ENCODE data around the gene TNFRSF4. TPM values are rescaled to one million over a fixed set of nuclear protein-coding genes. Genes with fewer than 3 reads are reported as not detected.

TNFRSF4 gene
- total RNA-seq, 2 donors from 2014 or later, result 268 to 588 TPM

DNA sequence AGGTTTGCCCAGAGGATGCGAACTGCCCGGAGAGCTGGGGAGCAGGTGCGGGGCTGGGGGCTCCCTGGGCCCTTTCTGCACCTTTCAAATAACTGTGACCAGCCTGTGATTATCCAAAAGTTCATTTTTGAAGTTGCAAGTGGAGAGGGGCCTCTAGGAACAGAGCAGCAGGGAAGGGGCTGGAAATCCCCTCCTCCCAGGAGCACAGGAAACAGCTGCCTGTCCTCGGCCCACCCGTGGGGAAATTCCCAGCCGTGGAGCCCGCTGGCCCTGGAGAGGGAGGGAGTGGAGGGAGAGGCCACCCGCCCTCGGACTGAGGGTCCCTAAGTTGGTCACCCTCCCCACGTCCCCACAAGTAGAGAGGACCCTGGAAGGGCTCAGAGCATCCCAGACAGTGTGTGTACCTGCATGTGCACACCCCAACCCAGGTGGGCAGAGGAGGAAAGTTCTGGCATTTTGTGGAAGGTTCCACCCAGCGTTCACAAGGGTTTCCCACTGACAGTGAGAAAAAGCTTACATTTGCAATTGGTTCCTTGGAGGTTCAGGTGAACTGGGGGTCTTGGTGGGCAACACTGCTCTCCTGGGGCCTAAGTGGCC, 1.2 kb upstream of the TNFRSF4 start:
- no peak for ATAC-seq (replicated peaks in 1 of 2)
- Mint-ChIP-seq H3K36me3 (ENCODE audit: insufficient read depth in 2 of 2) (peaks cover 6 to 15% of the 10 kb centered on the region in 2 donors), H3K9me3 (no peaks in the 10 kb centered on the region), H3K27ac (peak overlapping the region; percentile 89), H3K4me1 (ENCODE audit: low read depth) (peaks cover 58% of the 10 kb centered on the region), H3K4me3 (peak overlapping the region; percentile 82 to 83), H3K27me3 (ENCODE audit: low read depth) (no peaks in the 10 kb centered on the region)
- DNase-seq, result no peak

- H3K36me3 Mint-ChIP-seq (ENCODE audit: insufficient read depth in 2 of 2), result peaks cover 8 to 12% of the 10 kb centered on the region in 2 donors
Measured at GRCh38 chr1:1212780-1213344, 1.1 kb downstream of the TNFRSF4 start.

GRCh38 chr1:1211541-1212441, 2.2 kb downstream of the TNFRSF4 start:
- H3K9me3 Mint-ChIP-seq, result no peaks in the 10 kb centered on the region
- no peak for ATAC-seq (replicated peaks in 1 of 2)
- H3K36me3 Mint-ChIP-seq (ENCODE audit: insufficient read depth in 2 of 2), result peaks cover 7 to 8% of the 10 kb centered on the region in 2 donors
- peak overlapping the region; percentile 80 for H3K27ac Mint-ChIP-seq
- H3K4me3 Mint-ChIP-seq, result peak overlapping the region; percentile 79 to 85
- H3K4me1 Mint-ChIP-seq (ENCODE audit: low read depth), result peaks cover 61% of the 10 kb centered on the region
- no peaks in the 10 kb centered on the region for H3K27me3 Mint-ChIP-seq (ENCODE audit: low read depth)
- no peak for DNase-seq

More at GRCh38 chr1:1212780-1213344, 1.1 kb downstream of the TNFRSF4 start:
- Mint-ChIP-seq H3K27me3 (ENCODE audit: low read depth) (no peaks in the 10 kb centered on the region), H3K9me3 (no peaks in the 10 kb centered on the region), H3K4me1 (ENCODE audit: low read depth) (peaks cover 65% of the 10 kb centered on the region), H3K27ac (no peak overlapping the region), H3K4me3 (peak overlapping the region; percentile 79 to 82)
- ATAC-seq (replicated peaks in 1 of 2) (peak; percentile 18), DNase-seq (peak; percentile 74 to 80)

- Mint-ChIP-seq H3K36me3 (ENCODE audit: insufficient read depth in 2 of 2) (peaks cover 2 to 6% of the 10 kb centered on the region in 2 donors), H3K9me3 (no peaks in the 10 kb centered on the region), H3K27me3 (ENCODE audit: low read depth) (no peaks in the 10 kb centered on the region), H3K4me1 (ENCODE audit: low read depth) (peaks cover 53% of the 10 kb centered on the region), H3K4me3 (peak overlapping the region; percentile 75), H3K27ac (peak overlapping the region; percentile 54)
- no peak for ATAC-seq (replicated peaks in 1 of 2)
- no peak for DNase-seq
Measured at GRCh38 chr1:1210726-1211540, 3.0 kb downstream of the TNFRSF4 start.

GRCh38 chr1:1208713-1209433, 5.1 kb downstream of the TNFRSF4 start:
- Mint-ChIP-seq H3K27me3 (ENCODE audit: low read depth) (no peaks in the 10 kb centered on the region), H3K4me3 (peak overlapping the region; percentile 85 to 86), H3K36me3 (ENCODE audit: insufficient read depth in 2 of 2) (peaks cover 2 to 3% of the 10 kb centered on the region in 2 donors), H3K4me1 (ENCODE audit: low read depth) (peaks cover 37% of the 10 kb centered on the region), H3K9me3 (no peaks in the 10 kb centered on the region), H3K27ac (peak overlapping the region; percentile 93)
- DNase-seq (peak; percentile 68 to 71), ATAC-seq (replicated peaks in 1 of 2) (peak; percentile 10 to 22)

- Mint-ChIP-seq H3K4me3 (peak overlapping the region; percentile 85 to 86), H3K36me3 (ENCODE audit: insufficient read depth in 2 of 2) (peaks cover 2 to 3% of the 10 kb centered on the region in 2 donors), H3K27me3 (ENCODE audit: low read depth) (no peaks in the 10 kb centered on the region), H3K27ac (peak overlapping the region; percentile 14), H3K4me1 (ENCODE audit: low read depth) (peaks cover 37% of the 10 kb centered on the region), H3K9me3 (no peaks in the 10 kb centered on the region)
- DNase-seq (no peak), ATAC-seq (replicated peaks in 1 of 2) (no peak)
Measured at GRCh38 chr1:1207571-1207892, 6.4 kb downstream of the TNFRSF4 start.

DNA sequence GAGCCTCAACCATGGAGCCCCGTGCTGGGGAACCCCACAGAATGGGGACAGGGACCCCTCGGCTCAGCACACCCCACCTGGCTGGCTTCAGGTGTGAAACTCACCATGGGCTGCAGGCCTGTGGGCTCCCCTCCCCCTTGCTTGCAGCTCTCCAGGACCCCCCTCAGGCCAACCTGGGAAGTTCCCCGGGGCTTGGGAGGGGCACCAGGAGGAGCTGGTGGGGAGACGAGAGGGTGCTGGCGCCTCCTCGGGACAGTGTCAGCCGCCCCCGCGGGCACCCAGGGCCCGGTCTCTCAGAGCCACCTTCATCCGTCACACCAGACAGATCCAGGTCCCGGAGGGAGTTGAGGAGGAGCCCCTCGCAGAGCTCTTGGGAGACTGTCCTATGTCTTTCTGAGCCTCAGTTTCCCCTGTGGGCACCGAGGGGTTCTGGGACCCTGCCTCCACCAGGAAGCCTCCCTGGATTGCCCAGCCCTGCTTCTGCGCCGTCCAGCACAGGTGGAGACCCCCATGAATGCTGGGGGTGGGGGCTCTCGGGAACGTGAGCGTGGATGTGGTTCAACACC, 6.9 kb downstream of the TNFRSF4 start:
- peak overlapping the region; percentile 86 to 87 for H3K4me3 Mint-ChIP-seq
- DNase-seq (peak in 1 of 2 donors; percentile 33), ATAC-seq (replicated peaks in 1 of 2) (no peak)
- H3K27ac Mint-ChIP-seq, result peak overlapping the region; percentile 60
- peaks cover 37% of the 10 kb centered on the region for H3K4me1 Mint-ChIP-seq (ENCODE audit: low read depth)
- H3K36me3 Mint-ChIP-seq (ENCODE audit: insufficient read depth in 2 of 2), result peaks cover 2 to 3% of the 10 kb centered on the region in 2 donors
- H3K27me3 Mint-ChIP-seq (ENCODE audit: low read depth), result no peaks in the 10 kb centered on the region
- no peaks in the 10 kb centered on the region for H3K9me3 Mint-ChIP-seq

DNA sequence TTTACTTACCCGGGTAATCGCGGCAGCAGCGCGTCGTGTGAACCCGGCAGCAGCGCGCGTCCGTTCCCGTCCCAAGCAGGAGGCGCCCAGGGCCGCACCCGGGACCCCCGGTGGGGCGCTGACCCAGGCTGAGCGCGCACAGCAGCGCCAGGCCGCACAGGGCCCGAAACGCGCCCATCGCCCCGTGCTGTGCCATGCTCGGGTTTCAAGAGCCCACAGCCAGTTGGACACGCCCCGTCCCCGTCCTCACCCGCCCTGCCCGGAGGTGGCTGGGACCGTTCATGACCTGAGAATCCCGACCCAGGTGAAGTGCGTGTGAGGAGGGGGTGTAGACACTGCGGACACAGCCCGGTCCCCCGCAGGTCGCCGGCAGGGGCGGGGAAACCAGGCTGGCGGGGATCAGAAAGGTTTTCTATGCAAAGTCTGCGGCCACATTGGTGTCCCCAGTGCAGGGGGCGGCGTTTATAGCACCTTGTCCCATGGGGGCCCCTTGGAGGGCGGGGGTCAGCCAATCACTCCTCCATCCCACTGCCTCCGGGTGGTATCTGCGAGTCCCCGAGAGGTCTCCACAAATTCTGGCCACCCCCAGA, 7.5 kb downstream of the TNFRSF4 start, which contains the start of gene TNFRSF18:
Gene TNFRSF18 (minus strand): TSS at position 217 of the 590 bp plus-strand sequence. CDS start 21 bp downstream, at position 196.
- no peaks in the 10 kb centered on the region for H3K27me3 Mint-ChIP-seq (ENCODE audit: low read depth)
- no peaks in the 10 kb centered on the region for H3K9me3 Mint-ChIP-seq
- peaks cover 37% of the 10 kb centered on the region for H3K4me1 Mint-ChIP-seq (ENCODE audit: low read depth)
- peak within 1 kb of the TSS; percentile 86 to 87 for H3K4me3 Mint-ChIP-seq
- H3K27ac Mint-ChIP-seq, result peak within 1 kb of the TSS; percentile 70
- peak; percentile 73 to 77 for DNase-seq
- peak; percentile 20 to 22 for ATAC-seq (replicated peaks in 1 of 2)
- peaks cover 2 to 3% of the 10 kb centered on the region in 2 donors for H3K36me3 Mint-ChIP-seq (ENCODE audit: insufficient read depth in 2 of 2)

GRCh38 chr1:1205769-1206375, 8.1 kb downstream of the TNFRSF4 start:
- H3K9me3 Mint-ChIP-seq, result no peaks in the 10 kb centered on the region
- H3K36me3 Mint-ChIP-seq (ENCODE audit: insufficient read depth in 2 of 2), result peaks cover 2 to 3% of the 10 kb centered on the region in 2 donors
- peak in 1 of 2 donors; percentile 14 for DNase-seq
- no peaks in the 10 kb centered on the region for H3K27me3 Mint-ChIP-seq (ENCODE audit: low read depth)
- peak overlapping the region; percentile 86 to 87 for H3K4me3 Mint-ChIP-seq
- no peak for ATAC-seq (replicated peaks in 1 of 2)
- H3K4me1 Mint-ChIP-seq (ENCODE audit: low read depth), result peaks cover 32% of the 10 kb centered on the region
- H3K27ac Mint-ChIP-seq, result peak overlapping the region; percentile 70

DNA sequence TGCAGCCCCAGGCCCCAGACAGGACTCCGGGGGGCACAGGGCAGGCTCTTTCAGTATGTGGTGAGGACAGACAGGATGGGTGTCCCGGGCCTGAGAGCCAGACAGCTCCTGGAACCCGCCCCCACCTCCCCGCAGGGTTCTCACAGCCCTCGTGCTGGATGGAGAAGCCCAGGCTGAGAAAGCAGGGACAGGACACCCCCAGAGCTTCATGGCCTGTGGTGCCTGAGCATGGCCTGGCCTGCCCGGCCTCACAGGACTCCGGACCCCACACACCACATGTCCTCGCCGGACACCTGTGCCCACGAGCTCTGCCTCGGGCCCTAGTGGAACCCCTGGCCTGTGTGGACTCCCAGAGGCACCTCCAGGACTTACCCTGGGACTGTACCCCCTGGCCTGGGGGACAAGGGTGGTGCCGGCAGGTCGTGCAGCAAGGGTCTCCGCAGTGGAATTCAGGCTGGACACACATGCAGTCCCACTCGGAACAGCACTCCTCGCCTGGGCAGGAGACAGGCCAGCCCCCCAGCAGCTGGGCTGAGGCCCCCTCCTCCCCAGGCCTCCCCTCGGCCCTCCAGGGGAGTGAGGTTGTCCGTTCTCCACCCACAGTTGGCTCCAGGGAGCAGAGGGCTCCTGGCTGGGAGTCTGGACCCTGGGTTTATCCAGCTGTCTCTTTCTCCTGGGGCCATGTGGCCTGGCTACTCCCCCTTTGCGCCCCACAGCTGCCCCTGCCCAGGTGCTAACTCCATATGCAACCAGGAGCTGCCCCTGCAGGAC, 8.8 kb downstream of the TNFRSF4 start:
- H3K4me3 Mint-ChIP-seq, result peak overlapping the region; percentile 86 to 87
- peaks cover 2 to 3% of the 10 kb centered on the region in 2 donors for H3K36me3 Mint-ChIP-seq (ENCODE audit: insufficient read depth in 2 of 2)
- DNase-seq (no peak), ATAC-seq (replicated peaks in 1 of 2) (no peak)
- H3K9me3 Mint-ChIP-seq, result no peaks in the 10 kb centered on the region
- H3K4me1 Mint-ChIP-seq (ENCODE audit: low read depth), result peaks cover 31% of the 10 kb centered on the region
- H3K27me3 Mint-ChIP-seq (ENCODE audit: low read depth), result no peaks in the 10 kb centered on the region
- H3K27ac Mint-ChIP-seq, result peak overlapping the region; percentile 70

All from activated T-cell treated with anti-CD3 and anti-CD28 coated beads, Interleukin-2, amount 50 U/mL, for 72 hours (primary cell).